Measurements from ENCODE around the gene TSTD2.

Gene TSTD2

GRCh38 chr9:97567182-97567893, 65.8 kb downstream of the TSTD2 start:
- TF ChIP-seq ZNF274 (IDR thresholded peaks at IDR 0.05; ENCODE audit: low read depth, low read length) = no peak

DNA sequence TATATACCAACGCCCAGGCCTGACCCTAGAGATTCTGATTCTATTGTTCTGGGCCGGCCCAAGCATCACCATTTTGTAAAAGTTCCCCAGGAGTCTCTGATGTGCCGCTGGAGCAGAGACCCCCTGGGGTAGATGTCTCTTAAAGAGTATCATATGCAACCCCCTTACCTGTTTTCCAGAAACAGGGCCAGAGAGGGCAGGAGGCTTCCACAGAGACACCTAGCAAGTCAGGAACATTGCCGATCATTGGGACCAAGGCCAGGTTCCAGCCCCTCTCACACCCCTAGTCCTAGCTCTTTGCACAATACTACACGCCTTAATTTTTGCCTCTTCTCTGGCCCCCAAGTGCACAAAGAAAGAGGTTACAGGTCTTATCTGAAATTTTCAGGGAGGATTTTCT, 67.9 kb downstream of the TSTD2 start:
- no peak for TF ChIP-seq ZNF274 (IDR thresholded peaks at IDR 0.05; ENCODE audit: low read depth, low read length)
- no peak overlapping the region for H3K4me3 ChIP-seq (ENCODE audit: low read length)

More at GRCh38 chr9:97567182-97567893, 65.8 kb downstream of the TSTD2 start:
- H3K4me3 ChIP-seq (ENCODE audit: low read length) = no peak overlapping the region

DNA sequence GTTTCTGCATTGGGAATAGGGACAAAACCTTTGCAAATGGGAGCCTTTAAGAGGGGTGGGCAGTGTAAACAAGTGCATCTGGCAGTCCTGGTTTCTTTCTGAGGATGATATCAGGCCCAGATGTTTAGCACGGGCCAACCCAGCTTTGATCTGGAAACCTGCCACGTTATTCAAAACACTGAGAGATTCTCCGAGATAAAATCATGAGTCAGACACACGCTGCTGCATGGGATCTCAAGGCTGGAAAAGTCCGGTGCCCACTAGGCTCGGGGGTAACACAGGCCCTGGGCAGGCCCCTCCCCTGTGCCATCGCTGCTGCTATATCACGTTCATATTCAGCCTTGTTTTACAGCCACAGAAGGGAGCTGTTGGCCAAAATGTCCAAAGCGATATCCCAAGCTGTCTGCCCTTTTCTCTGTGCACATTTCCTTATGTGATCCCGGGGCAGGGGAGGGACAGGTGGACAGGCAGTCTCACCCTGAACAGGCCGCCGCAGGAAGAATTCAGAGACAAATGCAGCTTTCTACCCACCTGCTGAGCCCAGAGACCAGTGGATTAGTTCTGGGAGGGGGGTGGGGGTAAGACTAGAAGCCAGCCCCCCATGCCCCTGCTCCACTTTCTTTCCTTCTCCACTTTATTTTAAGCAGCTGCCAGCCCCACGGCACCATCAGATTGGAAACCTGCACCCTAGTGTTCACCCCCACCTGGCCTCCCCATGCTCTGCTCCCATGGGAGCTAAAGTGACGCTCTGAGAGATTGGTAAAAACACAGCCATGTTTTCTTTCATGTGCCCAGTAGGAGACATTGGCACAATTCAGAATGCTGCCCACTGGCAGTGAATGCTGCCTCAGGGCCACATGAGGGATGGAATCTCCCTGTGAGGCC, 68.6 kb downstream of the TSTD2 start:
- H3K4me3 ChIP-seq (ENCODE audit: low read length) = no peak overlapping the region
- TF ChIP-seq ZNF274 (IDR thresholded peaks at IDR 0.05; ENCODE audit: low read depth, low read length) = no peak

DNA sequence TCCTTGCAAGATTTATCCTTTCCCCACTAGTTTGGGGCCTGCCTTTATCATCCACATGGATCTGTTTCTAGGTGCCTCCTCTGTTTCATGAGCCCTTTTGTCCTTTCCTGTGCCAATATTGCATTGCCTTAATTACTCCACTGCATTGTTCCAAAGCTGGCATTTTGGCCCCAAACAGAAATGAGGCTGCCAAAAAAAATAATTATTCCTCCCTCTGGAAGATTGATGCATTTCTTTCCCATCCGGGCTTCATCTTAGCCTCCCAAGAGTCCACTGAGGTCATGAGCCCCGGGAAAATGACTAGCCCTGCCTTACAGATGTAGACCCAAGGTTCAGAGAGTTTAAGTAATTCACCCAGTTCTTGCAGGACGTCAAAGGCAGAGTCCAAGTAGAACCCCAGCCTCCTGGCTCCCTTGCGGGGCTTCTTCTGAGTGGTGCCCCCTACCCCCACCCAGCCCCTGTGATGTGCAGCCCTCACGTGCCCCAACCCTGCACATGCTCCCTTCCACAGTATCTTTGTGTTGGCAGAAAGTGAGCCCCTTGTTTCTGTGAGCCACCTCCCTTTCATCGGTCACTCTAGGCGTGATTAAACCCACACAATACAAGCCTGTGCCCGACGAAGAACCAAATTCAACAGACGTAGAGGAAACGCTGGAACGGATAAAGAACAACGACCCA, 69.6 kb downstream of the TSTD2 start:
- TF ChIP-seq ZNF274 (IDR thresholded peaks at IDR 0.05; ENCODE audit: low read depth, low read length) = no peak
- no peak overlapping the region for H3K4me3 ChIP-seq (ENCODE audit: low read length)

- no peak for TF ChIP-seq ZNF274 (IDR thresholded peaks at IDR 0.05; ENCODE audit: low read depth, low read length)
Measured at GRCh38 chr9:97562542-97562941, 70.6 kb downstream of the TSTD2 start.

GRCh38 chr9:97561501-97561900, 71.7 kb downstream of the TSTD2 start:
- H3K4me3 ChIP-seq (ENCODE audit: low read length) = no peak overlapping the region
- TF ChIP-seq ZNF274 (IDR thresholded peaks at IDR 0.05; ENCODE audit: low read depth, low read length) = no peak

More at GRCh38 chr9:97562542-97562941, 70.6 kb downstream of the TSTD2 start:
- no peak overlapping the region for H3K4me3 ChIP-seq (ENCODE audit: low read length)

- H3K4me3 ChIP-seq (ENCODE audit: low read length) = no peak overlapping the region
- TF ChIP-seq ZNF274 (IDR thresholded peaks at IDR 0.05; ENCODE audit: low read depth, low read length) = no peak
Measured at GRCh38 chr9:97560851-97561250, 72.3 kb downstream of the TSTD2 start.

- H3K4me3 ChIP-seq (ENCODE audit: low read length) = no peak overlapping the region
- TF ChIP-seq ZNF274 (IDR thresholded peaks at IDR 0.05; ENCODE audit: low read depth, low read length) = no peak
Measured at GRCh38 chr9:97560154-97560553, 73.0 kb downstream of the TSTD2 start.

DNA sequence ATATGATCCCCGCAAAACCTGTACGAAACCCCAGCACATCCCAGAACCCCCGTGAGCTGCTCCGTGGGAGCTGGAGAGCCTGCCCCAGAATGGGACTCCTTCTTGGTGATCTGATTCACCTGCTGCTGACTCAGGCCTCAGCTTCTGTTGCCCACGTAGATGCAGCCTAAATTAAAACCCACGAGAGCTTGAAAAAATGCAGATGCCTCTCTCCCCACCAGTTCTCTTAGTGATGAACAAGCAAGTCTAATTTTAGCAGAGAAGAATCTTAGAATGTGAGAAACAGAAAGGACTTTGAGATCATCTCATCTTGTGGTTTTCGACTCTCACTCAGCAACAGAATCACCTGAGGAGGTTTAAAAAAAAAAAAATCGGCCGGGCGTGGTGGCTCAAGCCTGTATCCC, 74.1 kb downstream of the TSTD2 start:
- TF ChIP-seq ZNF274 (IDR thresholded peaks at IDR 0.05; ENCODE audit: low read depth, low read length) = no peak
- H3K4me3 ChIP-seq (ENCODE audit: low read length) = no peak overlapping the region

DNA sequence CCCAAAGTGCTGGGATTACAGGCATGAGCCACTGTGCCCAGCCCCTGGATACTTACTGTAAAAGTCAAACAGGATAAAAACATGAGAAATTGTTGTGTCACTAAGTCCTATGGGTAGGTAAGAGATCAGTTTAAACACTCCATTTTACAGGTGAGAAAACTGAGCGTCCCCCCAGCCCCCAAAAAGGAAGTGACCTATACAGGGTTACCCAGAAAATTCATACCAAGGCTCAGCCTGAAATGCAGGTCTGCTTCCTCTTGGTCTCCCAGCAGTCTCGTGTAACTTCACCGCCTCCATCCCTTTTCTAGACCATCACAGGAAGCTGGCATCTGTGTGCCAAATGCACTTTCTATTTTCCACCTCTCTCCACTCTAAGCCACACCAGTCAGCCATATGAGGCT, 74.5 kb downstream of the TSTD2 start:
- TF ChIP-seq ZNF274 (IDR thresholded peaks at IDR 0.05; ENCODE audit: low read depth, low read length) = no peak

GRCh38 chr9:97557606-97558095, 75.5 kb downstream of the TSTD2 start:
- H3K4me3 ChIP-seq (ENCODE audit: low read length) = no peak overlapping the region
- TF ChIP-seq ZNF274 (IDR thresholded peaks at IDR 0.05; ENCODE audit: low read depth, low read length) = no peak

More for the DNA sequence above, 74.5 kb downstream of the TSTD2 start:
- H3K4me3 ChIP-seq (ENCODE audit: low read length) = no peak overlapping the region

GRCh38 chr9:97556721-97557605, 76.2 kb downstream of the TSTD2 start:
- no peak overlapping the region for H3K4me3 ChIP-seq (ENCODE audit: low read length)
- TF ChIP-seq ZNF274 (IDR thresholded peaks at IDR 0.05; ENCODE audit: low read depth, low read length) = no peak

GRCh38 chr9:97556036-97556720, 77.0 kb downstream of the TSTD2 start:
- TF ChIP-seq ZNF274 (IDR thresholded peaks at IDR 0.05; ENCODE audit: low read depth, low read length) = no peak

More at GRCh38 chr9:97556036-97556720, 77.0 kb downstream of the TSTD2 start:
- H3K4me3 ChIP-seq (ENCODE audit: low read length) = no peak overlapping the region

All from GM08714 (cell line).